Dendritic cell treated with granulocyte-macrophage colony-stimulating factor and Interleukin-4, amounts not matched to agents 40 ng/mL and 50 ng/mL, for 4 days (primary cell): ENCODE measurements around the gene TXNDC9.
"Not testable (repeated sequence)": the region's sequence is repeated elsewhere in the genome, so short reads cannot be mapped to it uniquely, and the experiment has no call there.

Experiments
- H3K27ac Mint-ChIP-seq: one replicate; pipeline ENCODE4 v1.8.0; 2022; ENCODE audit warnings: mild to moderate bottlenecking, mixed read lengths
- H3K27me3 Mint-ChIP-seq: one replicate; pipeline ENCODE4 v1.8.0; 2022; ENCODE audit warnings: mild to moderate bottlenecking, mixed read lengths
- H3K36me3 Mint-ChIP-seq: one replicate; pipeline ENCODE4 v1.8.0; 2022; ENCODE audit warnings: low read depth, mixed read lengths
- H3K4me1 Mint-ChIP-seq: one replicate; pipeline ENCODE4 v1.8.0; 2022; ENCODE audit warnings: low read depth, mixed read lengths
- H3K4me3 Mint-ChIP-seq: one replicate; pipeline ENCODE4 v1.8.0; 2022; ENCODE audit warnings: mild to moderate bottlenecking, moderate library complexity, mixed read lengths
- H3K9me3 Mint-ChIP-seq: one replicate; pipeline ENCODE4 v1.8.0; 2022; ENCODE audit warnings: mixed read lengths
- intact Hi-C: fragments of 100-400 bp; cut with micrococcal nuclease; formaldehyde crosslinking; loops from one replicate; pipeline ENCODE4 v1.15.0; 2022

TXNDC9 gene

DNA sequence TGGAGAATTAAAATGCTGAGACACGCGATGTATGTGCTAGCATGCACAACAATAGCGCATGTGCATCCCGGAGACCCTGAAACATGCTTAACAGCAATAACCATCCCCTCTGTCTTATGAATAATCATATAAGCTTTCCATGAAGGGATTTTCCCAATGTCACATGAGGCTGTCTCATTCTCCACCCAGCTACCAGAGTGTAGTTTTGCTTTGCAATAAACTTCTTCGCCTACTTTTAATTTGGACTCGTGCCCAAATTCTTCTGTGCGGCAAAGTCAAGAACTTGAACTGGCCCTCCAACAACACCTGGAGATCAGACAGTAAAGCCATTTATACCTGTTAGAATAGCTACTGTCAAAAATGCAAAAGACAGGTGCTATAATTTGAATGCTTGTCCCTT lies 50.6 kb downstream of the TXNDC9 start:
- no peaks in the 10 kb centered on the region for H3K27me3 Mint-ChIP-seq
- H3K27ac Mint-ChIP-seq, result no peak overlapping the region
- H3K4me3 Mint-ChIP-seq, result no peak overlapping the region
- intact Hi-C loops, result no loop called here
- H3K36me3 Mint-ChIP-seq, result peaks cover 24% of the 10 kb centered on the region
- H3K9me3 Mint-ChIP-seq, result peaks cover 14% of the 10 kb centered on the region
- no peaks in the 10 kb centered on the region for H3K4me1 Mint-ChIP-seq

DNA sequence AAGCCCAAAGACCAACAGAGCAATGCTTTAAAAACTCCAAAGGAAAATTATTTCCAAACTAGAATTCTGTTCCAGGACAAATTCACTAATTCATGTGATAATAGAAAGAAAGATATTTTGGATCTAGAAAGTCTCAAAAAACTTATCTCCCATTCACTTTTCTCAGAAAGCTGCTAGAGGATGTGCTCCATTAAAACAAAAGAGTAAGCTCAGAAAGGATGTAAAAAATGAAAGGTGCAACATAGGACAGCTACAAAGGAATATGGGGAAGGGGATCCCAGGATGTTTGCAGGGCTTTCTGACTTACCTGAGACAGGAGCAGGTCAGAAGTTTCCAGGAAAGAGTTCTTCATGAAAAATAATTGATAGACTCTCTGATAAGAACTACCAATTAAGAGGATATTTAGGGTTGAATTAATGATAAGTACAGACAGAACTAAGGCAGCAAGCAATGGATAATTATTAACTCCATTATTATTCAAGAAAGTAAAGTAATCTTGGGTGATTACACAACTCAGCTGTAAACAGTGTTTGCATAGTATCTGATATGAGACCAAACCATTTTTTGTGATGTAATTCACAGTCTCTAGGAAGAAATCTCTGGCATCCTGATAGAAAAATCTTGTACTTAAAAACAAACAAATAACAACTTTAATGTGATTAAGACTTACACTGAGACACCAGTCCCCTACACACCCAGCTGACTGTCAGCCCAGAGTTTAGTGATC lies 56.0 kb downstream of the TXNDC9 start:
- peaks cover 11% of the 10 kb centered on the region for H3K4me1 Mint-ChIP-seq
- intact Hi-C loops, result no loop called here
- no peak overlapping the region for H3K4me3 Mint-ChIP-seq
- no peak overlapping the region for H3K27ac Mint-ChIP-seq
- peaks cover 25% of the 10 kb centered on the region for H3K9me3 Mint-ChIP-seq
- no peaks in the 10 kb centered on the region for H3K27me3 Mint-ChIP-seq
- peaks cover 30% of the 10 kb centered on the region for H3K36me3 Mint-ChIP-seq

DNA sequence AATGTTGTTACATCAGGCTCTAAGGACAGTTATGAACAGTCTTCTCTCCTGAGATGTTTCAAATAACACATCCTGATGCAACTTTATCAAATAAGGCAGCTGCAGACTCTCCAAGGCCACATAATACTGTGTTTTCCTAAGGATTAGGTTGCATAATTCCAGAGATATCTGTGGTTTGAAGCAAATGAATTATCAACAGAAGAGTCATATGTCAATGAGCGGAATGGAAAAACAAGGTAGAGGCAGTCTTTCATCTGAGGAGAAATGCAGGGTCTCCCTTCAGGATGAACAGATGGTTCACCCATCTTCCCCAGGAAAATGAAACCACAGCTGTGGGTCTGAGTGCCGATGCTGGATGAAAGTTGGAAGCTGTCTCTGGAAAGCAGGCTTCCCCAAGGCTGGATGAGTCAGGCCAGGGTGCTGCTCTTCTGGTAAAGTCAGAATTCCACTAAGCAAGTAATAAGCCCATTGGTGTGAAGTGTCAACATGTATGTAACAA lies 57.3 kb downstream of the TXNDC9 start:
- H3K36me3 Mint-ChIP-seq, result peaks cover 18% of the 10 kb centered on the region
- peaks cover 24% of the 10 kb centered on the region for H3K9me3 Mint-ChIP-seq
- H3K27me3 Mint-ChIP-seq, result no peaks in the 10 kb centered on the region
- no peak overlapping the region for H3K4me3 Mint-ChIP-seq
- intact Hi-C loops, result no loop called here
- no peak overlapping the region for H3K27ac Mint-ChIP-seq
- peaks cover 11% of the 10 kb centered on the region for H3K4me1 Mint-ChIP-seq

DNA sequence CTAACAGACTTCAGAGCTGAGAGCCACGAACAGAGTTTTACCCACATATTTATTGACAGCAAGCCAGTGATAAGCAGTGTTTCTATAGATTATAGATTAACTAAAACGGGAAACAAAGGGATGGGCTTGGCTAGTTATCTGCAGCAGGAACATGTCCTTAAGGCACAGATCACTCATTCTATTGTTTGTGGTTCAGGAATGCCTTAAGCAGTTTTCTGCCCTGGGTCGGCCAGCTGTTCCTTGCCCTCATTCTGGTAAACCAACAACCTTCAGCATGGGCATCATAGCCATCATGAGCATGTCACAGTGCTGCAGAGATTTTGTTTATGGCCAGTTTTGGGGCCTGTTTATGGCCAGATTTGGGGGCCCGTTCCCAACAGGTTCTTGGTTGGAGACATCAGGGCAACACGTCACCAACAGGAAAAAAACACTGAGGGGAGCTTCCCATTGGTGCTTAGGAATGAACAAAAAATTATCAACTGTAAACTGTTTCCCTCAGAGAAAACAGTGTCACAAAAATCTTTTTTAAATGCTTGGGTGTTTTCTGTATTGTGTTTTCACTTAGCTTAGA lies 57.9 kb downstream of the TXNDC9 start:
- Mint-ChIP-seq H3K9me3 (peaks cover 18% of the 10 kb centered on the region), H3K36me3 (peaks cover 13% of the 10 kb centered on the region), H3K4me1 (peaks cover 11% of the 10 kb centered on the region)
- H3K4me3 Mint-ChIP-seq, H3K27ac Mint-ChIP-seq, H3K27me3 Mint-ChIP-seq, intact Hi-C loops: not testable (repeated sequence)

DNA sequence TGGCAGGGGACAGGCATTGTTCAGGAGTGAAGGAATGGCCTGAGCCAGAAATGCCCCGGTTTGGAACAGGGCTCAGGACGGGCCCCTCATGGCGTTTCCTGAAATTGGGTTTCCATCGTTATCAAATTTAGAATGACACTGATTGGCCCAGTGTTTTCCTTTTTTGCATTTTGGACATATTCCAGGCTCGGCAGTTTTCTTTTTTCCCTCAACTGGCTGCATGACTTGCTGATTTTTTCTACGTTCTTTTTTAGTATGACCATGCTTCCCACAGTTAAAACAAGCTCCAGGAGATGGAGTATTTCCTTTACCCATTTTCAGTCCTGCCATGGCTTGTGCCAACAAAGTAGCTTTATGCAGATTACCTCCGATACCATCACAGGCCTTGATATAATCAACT lies 60.3 kb downstream of the TXNDC9 start:
- peaks cover 11% of the 10 kb centered on the region for H3K4me1 Mint-ChIP-seq
- H3K27me3 Mint-ChIP-seq, result no peaks in the 10 kb centered on the region
- intact Hi-C loops, result no loop called here
- H3K36me3 Mint-ChIP-seq, result peaks cover 6% of the 10 kb centered on the region
- H3K9me3 Mint-ChIP-seq, result peaks cover 31% of the 10 kb centered on the region
- H3K4me3 Mint-ChIP-seq, result no peak overlapping the region
- H3K27ac Mint-ChIP-seq, result no peak overlapping the region
